Prostate gland (tissue), 2 donors: ENCODE data around the gene OSBPL6.
"Not testable (repeated sequence)": the region's sequence is repeated elsewhere in the genome, so short reads cannot be mapped to it uniquely, and the experiment has no call there.

Source experiments
- CTCF ChIP-seq, 4 experiments: fragments of 200-600 bp in 2 of 4; fragments of 450-650 bp in 2 of 4; sonication (generic) in 2 of 4; IDR thresholded peaks; 1 replicate in 3 of 4; 2 replicates in 1 of 4; pipeline ENCODE4 v1.5.1; 2016 to 2019; ENCODE audit warnings: antibody characterized with exemption in 4 of 4, mild to moderate bottlenecking in 2 of 4, moderate library complexity in 2 of 4
- POLR2A ChIP-seq: fragments of 450-650 bp; IDR thresholded peaks from one replicate; pipeline ENCODE4 v1.6.1; 2016; ENCODE audit warnings: antibody characterized with exemption, mild to moderate bottlenecking
- POLR2AphosphoS5 ChIP-seq: sonication (generic); formaldehyde crosslinking; IDR thresholded peaks from one replicate; pipeline ENCODE4 v1.6.1; 2017; ENCODE audit warnings: antibody characterized with exemption

- not testable (repeated sequence) for TF ChIP-seq CTCF (IDR thresholded peaks at IDR 0.05); POLR2A; POLR2AphosphoS5
These were observed 218.1 kb downstream of the OSBPL6 start for GRCh38 chr2:178412453-178412852.
